HG03280 (cell line): ENCODE data around the gene FAT1.

Experiments used
- ATAC-seq: cut with Tn5 transposase; IDR thresholded peaks from one replicate; pipeline ENCODE4 v1.9.1; 2021; ENCODE audit warnings: mild to moderate bottlenecking, moderate library complexity; ENCODE audit not compliant: unreplicated experiment

Gene FAT1

DNA sequence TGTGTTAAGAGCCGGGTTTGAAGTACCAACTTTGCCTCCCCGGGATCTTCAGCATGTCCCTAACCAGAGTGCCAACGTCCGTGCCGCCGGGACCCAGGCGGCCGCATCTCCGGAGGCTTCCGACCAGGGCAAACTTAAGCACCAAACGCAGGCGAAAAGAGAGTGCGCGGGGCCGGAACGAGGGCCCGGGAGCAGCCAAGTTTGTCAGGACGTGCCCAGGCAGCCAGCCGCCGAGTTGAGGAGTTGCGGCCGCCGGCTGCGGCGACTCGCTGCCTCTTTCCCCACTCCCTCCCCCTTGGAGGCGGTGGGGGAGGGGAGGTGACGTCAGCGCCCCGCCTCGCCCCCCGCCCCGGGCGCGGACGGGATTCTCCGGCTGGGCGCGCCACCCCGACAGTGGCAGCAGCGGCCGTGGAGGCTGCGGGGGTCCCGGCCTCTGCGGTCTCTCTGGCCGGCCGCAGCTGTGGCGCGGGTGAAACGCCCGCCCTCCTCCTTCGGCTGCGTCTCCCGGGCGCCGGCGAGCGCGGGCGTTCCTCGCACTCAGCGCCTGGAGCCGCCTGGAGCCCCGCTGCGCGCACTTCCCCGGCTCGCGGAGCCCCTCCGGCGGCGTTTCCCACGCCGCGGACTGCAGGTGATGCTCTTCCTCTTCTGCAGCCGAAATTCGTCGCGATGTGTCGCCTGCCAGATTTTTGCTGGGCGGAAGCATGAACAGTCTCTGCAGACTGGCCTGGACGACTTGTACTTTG lies 2.9 kb upstream of the FAT1 start:
- no peak for ATAC-seq

DNA sequence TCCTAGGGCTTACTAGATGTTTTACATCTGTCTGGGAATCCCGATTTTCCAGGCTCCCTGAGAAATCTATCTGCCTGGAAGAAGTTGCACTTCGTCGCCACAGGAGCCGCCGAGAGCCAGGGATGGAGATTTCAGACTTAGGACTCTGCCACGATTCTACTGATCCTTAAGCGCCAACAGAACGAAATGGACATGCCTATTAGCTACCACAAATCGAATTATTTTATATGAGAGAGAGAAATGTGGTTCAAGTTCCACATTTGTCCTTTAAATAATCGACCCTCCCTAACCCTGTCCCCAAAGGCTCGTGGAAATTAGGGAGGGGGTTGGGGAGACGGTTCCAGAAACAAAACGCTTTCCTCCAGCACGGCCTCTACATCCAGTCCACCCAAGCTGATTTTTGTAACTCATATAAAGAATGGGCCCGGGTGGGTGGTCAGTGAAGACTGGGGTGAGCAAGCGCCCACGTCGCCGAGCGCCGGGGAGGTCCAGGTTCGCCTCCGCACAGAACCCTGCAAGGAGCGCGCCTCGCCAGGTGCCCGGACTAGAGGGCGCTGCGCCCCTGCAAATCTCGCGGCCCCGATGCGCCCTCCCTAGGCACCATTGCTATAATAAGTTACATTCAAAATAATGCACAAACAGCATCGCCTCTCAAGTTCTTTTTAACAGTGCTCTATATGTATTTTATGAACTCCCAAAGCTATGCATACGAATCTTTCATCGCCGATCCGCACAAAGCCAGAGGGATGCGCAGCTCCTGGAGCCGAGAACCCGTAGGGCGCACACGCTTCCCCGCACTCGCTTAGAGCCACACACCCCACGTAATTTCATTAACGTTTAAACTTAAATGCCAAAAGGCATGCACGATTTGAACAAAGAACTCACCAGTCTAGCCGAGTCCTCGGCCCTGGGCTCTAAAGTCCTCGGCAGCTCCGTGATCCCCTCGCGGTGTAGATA lies 2.1 kb upstream of the FAT1 start:
- ATAC-seq = no peak

GRCh38 chr4:186724864-186725468 lies 1.3 kb upstream of the FAT1 start:
- no peak for ATAC-seq

DNA sequence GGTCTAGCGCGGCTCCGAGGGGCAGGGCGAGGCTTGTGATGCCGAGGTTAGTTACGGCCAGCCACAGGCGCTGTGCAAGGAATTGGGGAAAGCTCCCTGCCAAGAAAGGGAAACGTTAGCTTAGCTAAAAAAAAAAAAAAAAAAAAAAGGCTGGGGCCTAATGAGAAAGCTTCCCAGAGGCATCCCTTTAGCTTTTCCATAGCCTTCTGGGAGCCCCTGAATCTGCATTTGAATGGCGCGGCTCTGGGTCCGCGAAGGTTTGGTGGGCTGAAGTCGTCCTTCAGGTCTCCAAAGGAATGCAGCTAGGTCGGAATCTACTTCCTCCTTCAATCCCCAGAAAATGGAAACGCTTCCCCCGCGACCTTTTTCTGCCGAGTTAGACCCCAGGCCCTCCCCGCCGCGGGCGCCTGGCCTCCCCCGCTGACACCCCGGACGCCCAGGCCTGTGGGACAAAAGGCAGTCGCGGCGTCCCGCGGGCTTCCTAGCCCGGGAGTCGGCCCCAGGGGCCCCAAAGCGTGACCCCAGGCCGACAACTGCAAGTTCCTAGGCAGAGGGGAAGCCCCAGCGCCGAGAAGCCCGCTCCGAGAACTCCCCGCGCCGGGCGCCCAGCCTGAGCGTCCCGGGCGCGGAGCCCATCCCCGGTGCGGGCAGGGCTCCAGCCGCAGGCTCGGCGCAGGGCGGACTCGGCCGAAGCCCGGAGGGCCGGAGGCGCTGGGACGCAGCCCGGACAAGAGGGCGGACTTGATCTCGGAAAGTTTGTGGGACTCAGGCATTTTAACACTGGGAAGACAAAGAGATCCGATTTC lies 605 bp upstream of the FAT1 start:
- ATAC-seq = no peak

GRCh38 chr4:186722796-186723291 lies 812 bp downstream of the FAT1 start:
- ATAC-seq = no peak

DNA sequence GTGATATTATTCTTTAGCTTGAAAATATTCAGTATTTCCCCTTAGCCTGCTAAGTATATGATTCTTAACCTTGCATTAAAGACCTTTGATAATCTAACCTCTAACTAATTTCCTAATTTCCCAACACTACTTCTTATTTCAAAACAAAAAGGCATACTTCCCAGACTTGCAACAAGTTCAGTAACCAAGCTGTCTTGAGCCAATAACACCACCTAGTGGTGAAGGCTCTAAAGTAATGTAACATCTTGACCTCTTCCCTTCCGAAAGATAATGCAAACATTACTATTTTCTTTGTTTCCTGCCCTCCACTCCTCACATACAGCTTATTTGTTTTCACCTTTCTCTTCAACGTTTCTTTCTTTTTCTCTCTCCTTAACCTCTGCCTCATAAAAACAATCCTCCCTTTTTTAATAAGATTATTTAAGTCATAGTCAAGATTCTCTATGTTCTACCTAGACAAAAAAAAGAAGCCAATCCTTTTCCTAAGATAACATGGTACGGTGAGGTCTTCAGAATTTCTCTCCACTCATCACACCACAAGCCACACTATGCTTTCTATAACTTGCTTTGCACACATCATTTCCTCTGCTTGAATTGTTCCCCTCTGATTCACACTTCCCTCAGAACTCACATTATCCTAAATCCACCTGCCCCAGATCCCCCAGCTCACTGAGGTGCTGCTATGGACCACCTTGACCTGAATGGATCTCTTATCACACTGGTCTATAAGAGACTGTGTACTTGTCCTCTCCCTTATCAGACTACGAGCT lies 3.5 kb downstream of the FAT1 start:
- no peak for ATAC-seq

DNA sequence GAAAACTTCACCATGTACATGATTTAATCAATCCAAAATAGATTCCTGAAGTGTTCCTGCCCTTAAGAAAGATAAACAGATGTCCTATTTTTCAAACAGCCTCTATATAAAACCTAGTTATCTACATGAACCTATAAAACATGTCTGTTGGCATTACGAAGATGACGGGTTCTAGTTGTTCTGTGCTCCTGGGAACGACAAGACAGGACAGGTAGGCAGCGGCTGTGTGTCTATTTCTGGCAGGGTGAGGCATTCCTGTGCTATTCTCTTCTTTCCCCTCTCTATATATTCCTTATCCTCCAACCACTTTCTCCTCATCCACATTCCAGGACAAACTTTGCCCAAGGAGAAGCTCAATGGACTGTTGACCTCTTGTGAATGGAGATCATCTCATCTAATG lies 6.1 kb downstream of the FAT1 start:
- ATAC-seq = no peak

- no peak for ATAC-seq
Observed at GRCh38 chr4:186715077-186715476, 8.6 kb downstream of the FAT1 start.

DNA sequence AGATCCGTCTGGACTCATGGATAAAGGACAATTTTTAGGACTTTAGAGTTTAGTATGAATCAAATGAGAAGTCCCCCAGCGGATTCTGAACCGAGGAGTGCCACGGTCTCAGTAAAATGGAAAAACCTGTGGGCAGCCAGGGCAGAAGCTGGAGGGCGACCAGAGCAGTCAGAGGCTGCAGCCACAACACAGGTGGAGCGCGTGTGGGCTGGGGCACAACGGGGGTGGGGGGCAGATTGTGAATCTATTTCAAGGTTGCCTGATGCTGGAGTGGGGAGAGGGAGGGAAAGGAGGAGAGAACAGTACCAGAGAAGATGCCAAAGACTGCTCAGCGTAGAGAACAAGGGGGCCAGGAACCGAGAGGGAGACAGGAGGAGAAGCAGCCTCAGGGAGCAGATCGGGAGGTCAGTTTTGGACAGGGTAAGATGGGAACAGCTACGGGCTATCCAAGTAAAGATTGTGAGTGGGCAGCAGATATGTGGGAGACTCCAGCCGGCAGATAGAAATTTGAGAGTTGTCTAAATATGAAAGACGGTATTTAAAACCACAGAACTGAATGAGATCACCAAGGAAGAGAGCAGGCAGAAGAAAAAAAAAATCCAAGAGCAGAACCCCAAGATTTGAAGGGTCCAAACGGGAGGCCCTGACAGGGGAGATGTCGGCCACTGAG lies 9.5 kb downstream of the FAT1 start:
- no peak for ATAC-seq

DNA sequence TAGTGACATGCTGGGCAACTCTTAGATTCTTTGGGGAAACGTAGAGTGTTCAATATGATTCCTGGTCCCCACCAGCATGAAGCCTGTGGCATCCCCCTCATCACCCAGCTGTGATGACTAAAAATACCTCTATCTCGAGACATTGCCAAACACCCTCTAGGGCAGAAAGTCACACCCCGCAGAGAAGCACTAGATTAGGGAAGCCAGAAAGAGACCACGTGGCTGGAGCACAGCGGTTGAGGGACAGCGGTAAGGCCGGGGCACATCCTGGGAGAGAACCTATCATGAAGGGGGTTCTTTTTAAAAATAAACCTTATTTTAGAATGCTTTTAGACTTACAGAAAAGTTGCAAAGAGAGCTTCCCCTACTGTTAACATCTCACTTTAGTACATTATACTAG lies 11.0 kb downstream of the FAT1 start:
- ATAC-seq = no peak

DNA sequence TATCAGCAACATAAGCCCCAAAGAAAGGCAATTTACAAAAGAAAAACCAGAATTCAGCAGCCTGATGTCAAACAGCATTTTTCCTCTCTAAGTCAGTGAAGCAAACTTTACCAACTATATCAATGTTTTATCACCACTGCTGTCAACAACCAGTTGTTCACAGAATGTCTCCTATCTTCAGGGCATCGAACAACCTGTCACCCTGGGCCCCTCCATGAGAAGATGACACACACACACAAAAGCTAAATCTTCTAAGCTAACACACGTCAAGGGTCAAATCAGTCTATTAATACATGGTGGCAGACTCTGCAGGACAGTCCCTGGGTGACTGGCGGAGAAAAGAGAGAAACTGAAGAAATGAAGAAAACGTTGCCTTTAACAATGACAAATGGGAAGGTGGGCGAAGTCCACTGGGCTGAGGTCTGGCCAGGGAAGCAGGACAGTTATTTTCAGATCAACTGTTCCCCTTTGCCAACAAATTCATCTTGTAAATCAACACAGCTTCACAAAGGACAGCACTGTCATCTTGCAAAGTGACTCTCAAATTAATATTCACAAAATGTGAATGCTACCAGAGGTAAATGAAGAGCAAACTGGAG lies 13.0 kb downstream of the FAT1 start:
- ATAC-seq = no peak

DNA sequence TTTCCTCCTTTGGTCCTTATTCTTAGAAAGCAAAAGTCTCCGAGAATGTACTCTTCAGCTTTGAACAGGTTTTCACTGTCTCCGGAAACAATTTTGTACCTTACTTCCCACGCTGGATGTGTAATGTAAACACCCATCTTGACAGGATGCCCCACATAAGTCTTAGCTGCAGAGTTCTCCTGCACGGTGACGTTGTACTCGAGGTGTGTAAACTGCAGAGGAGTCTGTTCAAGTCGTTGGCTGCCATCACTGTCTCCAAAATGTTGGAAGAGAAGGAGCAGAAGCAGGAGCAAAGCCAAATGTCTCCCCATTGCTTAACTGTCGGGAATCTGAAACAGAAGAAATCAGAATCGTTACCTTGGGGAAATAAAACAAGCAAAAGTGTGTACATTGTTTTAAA lies 14.1 kb downstream of the FAT1 start:
- no peak for ATAC-seq

GRCh38 chr4:186708554-186708953 lies 15.1 kb downstream of the FAT1 start:
- ATAC-seq = no peak

- no peak for ATAC-seq
Observed at GRCh38 chr4:186707996-186708395, 15.7 kb downstream of the FAT1 start.

DNA sequence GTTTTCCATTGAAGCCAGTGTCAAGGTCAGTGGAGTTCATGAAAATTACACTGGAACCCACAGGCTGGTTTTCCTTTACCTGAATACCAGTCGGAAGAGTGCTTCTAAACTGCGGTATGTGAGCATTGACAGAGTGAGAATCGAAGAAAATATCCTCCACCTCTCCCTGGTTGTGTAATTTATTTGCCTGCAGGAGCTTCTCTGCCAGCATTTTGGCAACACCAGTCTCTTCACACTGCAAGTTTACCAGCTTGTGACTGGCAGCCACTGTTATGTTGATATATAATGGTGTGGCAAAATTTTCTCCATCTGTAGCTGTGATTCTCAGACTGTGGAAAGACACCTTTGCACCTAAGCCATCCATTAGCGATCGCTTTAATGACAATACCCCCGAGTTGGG lies 16.1 kb downstream of the FAT1 start:
- no peak for ATAC-seq

DNA sequence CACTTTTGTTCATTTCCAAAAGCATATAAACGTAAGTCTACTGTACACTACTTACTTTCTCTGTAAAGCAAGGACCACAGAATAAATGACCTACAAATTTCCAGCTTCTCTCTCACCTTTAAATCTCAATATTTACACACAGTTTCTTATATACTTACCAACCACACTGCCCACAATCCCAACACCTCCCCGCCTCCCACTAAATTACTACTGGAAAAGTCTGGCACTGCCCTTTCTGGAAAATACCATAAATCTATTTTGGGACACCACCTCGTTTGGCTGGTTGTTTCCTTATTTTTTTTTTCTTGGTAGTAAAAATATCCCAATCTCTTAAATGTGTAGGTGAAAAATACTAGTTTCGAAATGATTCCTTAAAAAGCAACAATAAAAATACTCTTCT lies 19.6 kb downstream of the FAT1 start:
- no peak for ATAC-seq

- ATAC-seq = no peak
Observed at GRCh38 chr4:186703510-186703909, 20.1 kb downstream of the FAT1 start.

GRCh38 chr4:186702940-186703339 lies 20.7 kb downstream of the FAT1 start:
- no peak for ATAC-seq

DNA sequence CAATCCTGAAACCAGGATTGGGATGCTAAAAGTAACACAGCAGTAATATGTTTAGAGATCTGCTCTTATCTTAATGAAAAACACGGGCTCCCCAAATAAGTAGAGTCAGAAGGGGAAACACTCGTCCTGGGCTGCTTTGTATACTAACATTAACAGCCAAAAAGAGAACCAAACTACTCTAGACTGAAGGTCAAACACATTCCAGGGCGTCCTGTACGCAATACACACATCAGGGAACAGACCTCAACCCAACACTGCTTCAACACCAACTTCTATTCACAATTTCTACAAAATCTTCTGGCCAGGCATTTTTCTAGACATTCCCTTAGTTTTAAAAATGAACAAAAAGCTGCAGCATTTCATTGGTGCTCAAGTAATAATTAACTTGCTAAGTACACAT lies 21.4 kb downstream of the FAT1 start:
- no peak for ATAC-seq
